Rectal smooth muscle tissue (tissue), 1 donor: ENCODE measurements around the gene PACSIN3.

ENCODE experiments used
- H3K27ac ChIP-seq: one replicate; pipeline ENCODE4 v1.7.0; 2013; ENCODE audit warnings: low read depth, low read length, inconsistent platforms
- H3K27me3 ChIP-seq: one replicate; pipeline ENCODE4 v1.7.0; 2013; ENCODE audit warnings: low read length; ENCODE audit not compliant: control insufficient read depth, insufficient read depth
- H3K36me3 ChIP-seq: one replicate; pipeline ENCODE4 v1.7.0; 2013; ENCODE audit warnings: low read length; ENCODE audit not compliant: control insufficient read depth, insufficient read depth
- H3K4me1 ChIP-seq: one replicate; pipeline ENCODE4 v1.7.0; 2013; ENCODE audit warnings: low read length; ENCODE audit not compliant: control insufficient read depth, insufficient read depth
- H3K4me3 ChIP-seq: one replicate; pipeline ENCODE4 v1.7.0; 2013; ENCODE audit warnings: low read length
- H3K9ac ChIP-seq: one replicate; pipeline ENCODE4 v1.7.0; 2013; ENCODE audit warnings: low read length

PACSIN3 gene

DNA sequence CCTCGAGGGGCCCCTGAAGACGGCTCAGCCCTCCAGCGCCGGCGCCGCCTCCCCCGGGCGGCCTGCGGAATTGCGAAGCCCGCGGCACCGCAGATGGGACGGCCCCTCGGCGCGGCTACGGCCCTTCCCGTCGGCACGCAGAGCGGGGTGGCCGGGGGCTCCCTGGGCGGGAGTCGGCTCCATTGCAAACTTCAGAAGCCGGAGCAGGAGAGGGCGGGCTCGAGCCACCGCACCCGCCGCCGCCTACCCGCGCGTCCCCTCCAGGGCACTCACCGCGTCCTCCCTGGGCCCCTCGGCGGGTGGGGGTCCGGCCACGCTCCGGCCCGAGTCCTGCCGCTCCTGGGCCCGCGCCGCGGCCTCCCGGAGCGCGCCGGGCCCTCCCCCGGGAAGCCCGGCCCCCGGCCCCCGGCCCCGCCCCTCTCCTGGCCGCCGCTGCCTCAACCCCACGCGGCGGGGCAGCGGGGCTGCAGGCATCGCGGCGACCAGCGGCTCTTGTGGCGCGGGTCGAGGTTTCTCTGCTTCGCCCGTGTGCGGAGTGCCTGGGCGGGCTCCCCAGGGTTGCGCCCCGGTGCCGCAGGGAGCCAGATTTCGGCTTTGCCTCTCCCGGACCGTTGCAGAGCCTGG is at the start of gene PACSIN3:
Gene PACSIN3 (minus strand): TSS at position 359 of the 624 bp plus-strand sequence. CDS start 3,707 bp downstream, outside the sequence.
- Histone ChIP-seq H3K4me1 (peaks cover 25% of the 10 kb centered on the region), H3K27ac (peak within 1 kb of the TSS; percentile 97), H3K27me3 (peaks cover 5% of the 10 kb centered on the region), H3K4me3 (peak within 1 kb of the TSS; percentile 68), H3K36me3 (no peaks in the 10 kb centered on the region), H3K9ac (peak within 1 kb of the TSS; percentile 35)

- Histone ChIP-seq H3K27ac (peak overlapping the region; percentile 42), H3K36me3 (peaks cover 14% of the 10 kb centered on the region), H3K4me3 (no peak overlapping the region), H3K27me3 (no peaks in the 10 kb centered on the region), H3K9ac (no peak overlapping the region), H3K4me1 (no peaks in the 10 kb centered on the region)
These were observed 48.9 kb upstream of the PACSIN3 start for GRCh38 chr11:47235163-47235562.

DNA sequence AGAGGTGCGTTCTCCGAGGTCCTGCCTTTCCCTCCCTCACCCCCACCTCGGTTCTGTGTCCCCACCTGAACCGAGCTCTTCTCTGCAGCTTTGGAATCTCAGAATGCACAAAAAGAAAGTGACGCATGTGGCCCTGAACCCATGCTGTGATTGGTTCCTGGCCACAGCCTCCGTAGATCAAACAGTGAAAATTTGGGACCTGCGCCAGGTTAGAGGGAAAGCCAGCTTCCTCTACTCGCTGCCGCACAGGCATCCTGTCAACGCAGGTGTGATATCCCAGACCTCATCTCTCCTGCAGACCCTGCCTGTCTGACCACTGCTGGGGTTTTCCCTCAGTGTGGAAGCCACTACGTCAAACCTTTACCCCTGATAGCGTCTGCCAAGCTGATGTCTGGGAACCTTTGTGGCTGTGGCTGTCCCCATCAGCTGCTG is 48.5 kb upstream of the PACSIN3 start:
- H3K9ac ChIP-seq, result no peak overlapping the region
- H3K27ac ChIP-seq, result peak overlapping the region; percentile 42
- no peaks in the 10 kb centered on the region for H3K4me1 ChIP-seq
- H3K4me3 ChIP-seq, result peak overlapping the region; percentile 32
- no peaks in the 10 kb centered on the region for H3K27me3 ChIP-seq
- peaks cover 10% of the 10 kb centered on the region for H3K36me3 ChIP-seq

GRCh38 chr11:47233989-47234668 is 47.9 kb upstream of the PACSIN3 start:
- H3K36me3 ChIP-seq, result peaks cover 4% of the 10 kb centered on the region
- no peak overlapping the region for H3K9ac ChIP-seq
- H3K27ac ChIP-seq, result peak overlapping the region; percentile 42
- H3K27me3 ChIP-seq, result no peaks in the 10 kb centered on the region
- H3K4me1 ChIP-seq, result no peaks in the 10 kb centered on the region
- peak overlapping the region; percentile 32 for H3K4me3 ChIP-seq

- no peaks in the 10 kb centered on the region for H3K4me1 ChIP-seq
- H3K4me3 ChIP-seq, result no peak overlapping the region
- H3K36me3 ChIP-seq, result peaks cover 3% of the 10 kb centered on the region
- no peak overlapping the region for H3K27ac ChIP-seq
- no peak overlapping the region for H3K9ac ChIP-seq
- H3K27me3 ChIP-seq, result no peaks in the 10 kb centered on the region
These were observed 46.8 kb upstream of the PACSIN3 start for GRCh38 chr11:47233051-47233450.

GRCh38 chr11:47229161-47229560 is 42.9 kb upstream of the PACSIN3 start:
- Histone ChIP-seq H3K9ac (no peak overlapping the region), H3K4me3 (no peak overlapping the region), H3K27me3 (no peaks in the 10 kb centered on the region), H3K4me1 (no peaks in the 10 kb centered on the region), H3K27ac (no peak overlapping the region), H3K36me3 (peaks cover 2% of the 10 kb centered on the region)

GRCh38 chr11:47225552-47226400 is 39.5 kb upstream of the PACSIN3 start:
- Histone ChIP-seq H3K27me3 (no peaks in the 10 kb centered on the region), H3K36me3 (peaks cover 4% of the 10 kb centered on the region), H3K4me1 (no peaks in the 10 kb centered on the region), H3K4me3 (no peak overlapping the region), H3K27ac (no peak overlapping the region), H3K9ac (no peak overlapping the region)

GRCh38 chr11:47222696-47223095 is 36.5 kb upstream of the PACSIN3 start:
- H3K27ac ChIP-seq, result no peak overlapping the region
- no peaks in the 10 kb centered on the region for H3K4me1 ChIP-seq
- H3K9ac ChIP-seq, result no peak overlapping the region
- no peak overlapping the region for H3K4me3 ChIP-seq
- H3K36me3 ChIP-seq, result peaks cover 4% of the 10 kb centered on the region
- H3K27me3 ChIP-seq, result no peaks in the 10 kb centered on the region

DNA sequence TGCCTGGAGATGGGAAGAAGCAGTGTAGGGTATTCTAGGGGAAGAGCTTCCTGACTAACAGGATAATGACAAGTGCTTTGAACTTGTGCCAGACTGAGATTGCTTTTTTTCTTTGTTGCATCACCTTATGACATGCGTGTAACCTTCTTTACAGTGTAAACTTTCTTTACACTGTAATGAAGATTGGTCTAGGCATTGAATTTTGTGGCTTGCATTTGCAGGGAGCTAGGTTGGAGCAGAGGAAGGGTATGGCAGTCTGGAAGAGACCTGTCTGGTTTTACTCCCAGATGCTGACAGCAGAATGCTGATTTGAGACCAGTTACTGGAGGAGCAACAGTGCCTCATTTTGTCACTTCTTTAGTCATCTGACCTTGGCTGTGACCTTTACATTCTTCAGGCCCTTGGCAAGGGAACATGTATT is 34.2 kb upstream of the PACSIN3 start:
- H3K9ac ChIP-seq, result no peak overlapping the region
- no peaks in the 10 kb centered on the region for H3K27me3 ChIP-seq
- peaks cover 8% of the 10 kb centered on the region for H3K4me1 ChIP-seq
- H3K27ac ChIP-seq, result no peak overlapping the region
- no peak overlapping the region for H3K4me3 ChIP-seq
- peaks cover 2% of the 10 kb centered on the region for H3K36me3 ChIP-seq

- peak overlapping the region; percentile 24 for H3K27ac ChIP-seq
- H3K4me3 ChIP-seq, result peak overlapping the region; percentile 85
- no peak overlapping the region for H3K9ac ChIP-seq
- H3K4me1 ChIP-seq, result peaks cover 8% of the 10 kb centered on the region
- no peaks in the 10 kb centered on the region for H3K27me3 ChIP-seq
- H3K36me3 ChIP-seq, result no peaks in the 10 kb centered on the region
These were observed 30.0 kb upstream of the PACSIN3 start for GRCh38 chr11:47216121-47216798.

DNA sequence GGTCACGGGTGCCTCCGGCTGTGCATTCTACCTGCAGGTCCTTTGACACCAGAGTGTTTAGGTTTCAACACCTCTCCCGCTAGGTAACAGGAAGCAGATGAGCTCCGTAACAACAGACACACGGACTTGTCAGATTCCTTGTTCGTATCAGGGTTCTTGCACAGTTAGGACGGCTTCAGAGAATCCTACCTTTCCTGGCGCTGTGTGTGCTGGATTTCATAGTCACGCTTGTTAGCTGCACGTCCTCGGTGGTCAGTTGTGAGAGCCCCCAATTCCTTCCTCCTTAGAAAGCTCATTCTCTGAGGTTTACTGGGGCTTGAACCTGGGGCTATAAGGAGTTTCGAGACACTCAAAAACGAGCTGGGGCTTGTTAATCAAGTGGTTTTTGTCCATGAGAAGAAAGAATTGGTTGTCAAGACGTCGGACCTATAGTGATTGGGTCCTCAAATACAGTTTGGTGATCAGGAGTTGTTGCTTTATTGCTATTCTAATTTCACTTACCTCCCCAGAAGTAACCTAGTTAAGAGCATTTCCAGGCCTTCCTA is 29.2 kb upstream of the PACSIN3 start:
- H3K36me3 ChIP-seq, result no peaks in the 10 kb centered on the region
- H3K9ac ChIP-seq, result peak overlapping the region; percentile 89
- peaks cover 8% of the 10 kb centered on the region for H3K4me1 ChIP-seq
- peak overlapping the region; percentile 85 for H3K4me3 ChIP-seq
- no peaks in the 10 kb centered on the region for H3K27me3 ChIP-seq
- peak overlapping the region; percentile 93 for H3K27ac ChIP-seq
